ENCODE measurements around the gene PROZ. TPM values are rescaled to one million over a fixed set of nuclear protein-coding genes. Genes with fewer than 3 reads are reported as not detected.

The PROZ gene
- total RNA-seq, 1 donor from 2014 or later: not detected

GRCh38 chr13:113166681-113167080, 8.2 kb downstream of the PROZ start:
- no peak for TF ChIP-seq CTCF (IDR thresholded peaks at IDR 0.05)
- Mint-ChIP-seq H3K4me1 (ENCODE audit: unreplicated experiment) (peaks cover 15% of the 10 kb centered on the region), H3K4me3 (ENCODE audit: unreplicated experiment) (no peak overlapping the region), H3K36me3 (ENCODE audit: unreplicated experiment) (peaks cover 27% of the 10 kb centered on the region), H3K9me3 (ENCODE audit: unreplicated experiment) (peaks cover 8% of the 10 kb centered on the region), H3K27me3 (ENCODE audit: unreplicated experiment) (no peaks in the 10 kb centered on the region), H3K27ac (ENCODE audit: unreplicated experiment) (no peak overlapping the region)
- DNase-seq (ENCODE audit: extremely low spot score, unreplicated experiment): no peak

- TF ChIP-seq CTCF (IDR thresholded peaks at IDR 0.05): no peak
- Mint-ChIP-seq H3K27me3 (ENCODE audit: unreplicated experiment) (no peaks in the 10 kb centered on the region), H3K4me3 (ENCODE audit: unreplicated experiment) (no peak overlapping the region), H3K4me1 (ENCODE audit: unreplicated experiment) (peaks cover 15% of the 10 kb centered on the region), H3K36me3 (ENCODE audit: unreplicated experiment) (peaks cover 29% of the 10 kb centered on the region), H3K27ac (ENCODE audit: unreplicated experiment) (no peak overlapping the region), H3K9me3 (ENCODE audit: unreplicated experiment) (peaks cover 8% of the 10 kb centered on the region)
- no peak for DNase-seq (ENCODE audit: extremely low spot score, unreplicated experiment)
Observed at GRCh38 chr13:113167155-113167554, 8.7 kb downstream of the PROZ start.

DNA sequence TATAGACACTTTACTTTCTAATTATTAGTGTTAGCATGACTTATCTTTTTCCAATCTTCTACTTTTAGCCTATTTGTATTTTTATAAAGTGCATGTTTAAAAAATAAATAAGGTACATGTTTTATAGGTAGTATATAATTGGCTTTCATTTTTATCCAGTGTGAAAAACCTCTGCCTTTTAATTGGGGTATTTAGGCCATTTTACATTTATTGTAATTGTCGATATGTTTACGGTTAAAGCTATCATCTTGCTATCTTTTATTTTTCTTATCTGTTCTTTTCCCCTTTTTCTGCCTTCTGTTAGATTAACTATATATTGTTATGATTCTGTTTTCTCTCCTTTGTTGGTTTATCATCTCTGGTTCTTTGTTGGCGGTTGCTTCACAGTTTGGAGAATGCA, 9.1 kb downstream of the PROZ start:
- TF ChIP-seq CTCF (IDR thresholded peaks at IDR 0.05): no peak
- Mint-ChIP-seq H3K4me1 (ENCODE audit: unreplicated experiment) (peaks cover 15% of the 10 kb centered on the region), H3K27ac (ENCODE audit: unreplicated experiment) (no peak overlapping the region), H3K27me3 (ENCODE audit: unreplicated experiment) (no peaks in the 10 kb centered on the region), H3K4me3 (ENCODE audit: unreplicated experiment) (no peak overlapping the region), H3K9me3 (ENCODE audit: unreplicated experiment) (peaks cover 8% of the 10 kb centered on the region), H3K36me3 (ENCODE audit: unreplicated experiment) (peaks cover 31% of the 10 kb centered on the region)
- DNase-seq (ENCODE audit: extremely low spot score, unreplicated experiment): no peak

DNA sequence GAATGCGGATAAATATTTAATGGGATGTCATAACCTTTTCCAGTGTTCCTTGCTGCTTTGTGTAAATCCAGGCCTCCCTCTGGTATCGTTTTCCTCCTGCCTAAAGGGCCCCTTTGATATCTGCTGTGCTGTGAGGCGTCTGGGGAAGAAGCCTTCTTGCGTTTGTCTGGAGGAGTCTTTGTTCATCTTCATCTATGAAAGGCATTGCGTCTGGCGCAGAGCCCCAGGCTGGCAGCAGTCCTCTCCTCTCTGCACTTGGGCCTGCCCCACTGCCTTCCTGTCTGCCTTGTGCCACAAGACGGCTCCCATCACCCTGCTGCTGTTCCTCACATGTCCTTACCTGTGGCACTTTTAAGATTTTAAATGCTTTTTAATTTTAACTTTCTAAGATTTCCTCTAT, 9.8 kb downstream of the PROZ start:
- TF ChIP-seq CTCF (IDR thresholded peaks at IDR 0.05): no peak
- DNase-seq (ENCODE audit: extremely low spot score, unreplicated experiment): no peak
- no peaks in the 10 kb centered on the region for H3K27me3 Mint-ChIP-seq (ENCODE audit: unreplicated experiment)
- H3K27ac Mint-ChIP-seq (ENCODE audit: unreplicated experiment): no peak overlapping the region
- H3K9me3 Mint-ChIP-seq (ENCODE audit: unreplicated experiment): peaks cover 8% of the 10 kb centered on the region
- peaks cover 35% of the 10 kb centered on the region for H3K36me3 Mint-ChIP-seq (ENCODE audit: unreplicated experiment)
- peaks cover 15% of the 10 kb centered on the region for H3K4me1 Mint-ChIP-seq (ENCODE audit: unreplicated experiment)
- no peak overlapping the region for H3K4me3 Mint-ChIP-seq (ENCODE audit: unreplicated experiment)

DNA sequence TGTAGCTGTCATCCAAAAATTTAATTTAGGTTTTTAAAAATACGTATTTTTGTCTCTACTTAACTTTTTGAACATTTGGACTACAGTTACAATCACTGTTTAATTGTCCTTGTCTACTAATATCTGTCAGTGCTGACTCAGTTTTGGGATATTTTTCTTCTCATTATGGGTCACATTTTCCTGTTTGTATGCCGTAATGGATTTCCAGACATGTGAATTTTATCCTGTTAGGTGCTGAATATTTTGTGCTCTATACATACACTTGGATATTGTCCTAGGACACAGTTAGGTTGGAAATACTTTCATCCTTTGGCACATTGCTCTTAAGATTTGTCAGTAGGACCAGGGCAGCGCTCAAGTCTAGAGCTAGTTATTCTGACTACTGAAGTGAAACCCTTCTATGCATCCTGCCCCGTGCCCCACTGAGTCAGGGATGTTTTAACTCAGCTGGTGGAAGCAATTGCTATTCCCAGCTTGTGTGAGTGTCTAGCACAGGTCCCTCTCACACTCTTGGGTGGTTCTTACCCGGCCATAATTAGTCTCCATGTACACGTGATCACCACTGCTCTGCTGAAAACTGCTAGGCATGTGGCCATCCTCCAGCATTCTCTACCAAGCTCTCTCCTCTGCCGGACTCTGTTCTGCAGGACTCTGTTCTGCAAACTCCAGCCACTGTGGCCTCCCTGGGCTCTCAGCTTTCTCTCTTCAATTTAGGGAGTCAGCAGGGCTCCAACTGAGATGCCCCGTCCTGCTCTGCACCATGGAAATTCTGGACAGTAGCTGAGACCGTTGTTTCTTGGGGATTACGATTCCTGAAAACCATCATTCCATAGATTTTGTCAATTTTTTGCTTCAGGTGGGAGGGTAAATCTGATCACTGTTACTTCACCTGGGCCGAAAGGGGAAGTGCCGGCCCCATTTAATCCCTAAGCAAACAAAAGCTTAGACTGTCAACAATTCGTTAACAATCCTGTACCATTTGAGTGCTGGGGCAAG, 11.1 kb downstream of the PROZ start:
- no peak overlapping the region for H3K4me3 Mint-ChIP-seq (ENCODE audit: unreplicated experiment)
- DNase-seq (ENCODE audit: extremely low spot score, unreplicated experiment): no peak
- no peak overlapping the region for H3K27ac Mint-ChIP-seq (ENCODE audit: unreplicated experiment)

More for the DNA sequence above, 11.1 kb downstream of the PROZ start:
- no peaks in the 10 kb centered on the region for H3K27me3 Mint-ChIP-seq (ENCODE audit: unreplicated experiment)
- H3K9me3 Mint-ChIP-seq (ENCODE audit: unreplicated experiment): peaks cover 8% of the 10 kb centered on the region
- peaks cover 15% of the 10 kb centered on the region for H3K4me1 Mint-ChIP-seq (ENCODE audit: unreplicated experiment)
- H3K36me3 Mint-ChIP-seq (ENCODE audit: unreplicated experiment): peaks cover 39% of the 10 kb centered on the region
- no peak for TF ChIP-seq CTCF (IDR thresholded peaks at IDR 0.05)
